Inferior parietal cortex (tissue), 1 donor: ENCODE measurements around the gene PCBP3.
"Not testable (repeated sequence)": the region's sequence is repeated elsewhere in the genome, so short reads cannot be mapped to it uniquely, and the experiment has no call there.

ENCODE experiments used
- DNase-seq: peaks from one replicate; pipeline ENCODE4 v3.0.0-alpha.2; 2016; ENCODE audit errors: extremely low spot score

The PCBP3 gene

DNA sequence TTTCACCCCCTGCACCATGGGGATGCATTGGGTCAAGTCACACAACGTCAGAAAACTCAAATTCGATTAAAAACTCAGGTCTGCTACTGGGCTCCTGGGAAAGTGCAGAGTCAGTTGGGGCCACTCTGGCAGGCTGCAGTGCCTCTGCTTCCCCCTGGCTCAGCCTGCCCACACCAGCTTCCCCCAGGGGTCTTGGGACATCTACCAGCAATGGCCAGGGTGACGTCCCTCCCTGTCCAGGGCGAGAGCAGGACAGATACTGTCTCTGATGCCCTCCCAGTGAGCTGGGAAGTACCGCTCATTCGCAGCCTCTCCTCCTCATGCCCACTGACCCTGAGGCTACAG lies 231.9 kb downstream of the PCBP3 start:
- DNase-seq, result no peak

- DNase-seq, result no peak
Measured at GRCh38 chr21:45875881-45876280, 232.4 kb downstream of the PCBP3 start.

GRCh38 chr21:45876381-45877170 lies 233.1 kb downstream of the PCBP3 start:
- no peak for DNase-seq

- no peak for DNase-seq
Measured at GRCh38 chr21:45877171-45877438, 233.6 kb downstream of the PCBP3 start.

DNA sequence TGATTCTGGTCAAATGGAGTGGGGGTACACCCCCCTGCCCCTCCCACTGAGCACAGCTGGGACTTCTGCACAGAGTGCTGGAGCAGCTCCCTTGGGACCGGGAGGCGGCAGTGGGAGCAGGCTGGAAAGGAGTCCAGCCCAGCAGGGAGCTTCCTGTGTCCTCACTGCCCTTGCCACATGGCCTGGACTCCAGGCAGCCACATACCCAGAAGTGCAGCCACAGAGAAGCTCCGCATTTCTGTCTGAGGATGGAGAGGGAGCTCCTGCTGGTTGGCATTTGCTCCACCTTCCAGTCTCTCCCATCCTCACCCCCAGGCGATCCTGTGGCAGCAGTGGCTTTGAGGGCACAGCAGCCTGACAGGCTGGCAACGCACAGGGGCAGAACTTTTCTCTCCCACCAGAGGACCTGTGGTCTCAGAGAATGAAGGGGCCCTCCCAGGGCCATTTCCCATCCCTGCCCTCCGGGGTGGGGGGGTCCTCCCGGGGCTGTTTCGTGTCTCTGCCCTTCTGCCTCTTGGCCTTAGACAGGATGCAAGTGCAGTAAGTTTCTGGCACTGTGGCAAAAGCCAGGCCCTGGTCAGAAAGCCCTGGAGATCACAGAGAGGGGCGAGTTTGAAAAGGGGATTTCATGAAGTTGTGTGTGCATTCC lies 234.4 kb downstream of the PCBP3 start:
- DNase-seq, result no peak

GRCh38 chr21:45880097-45881068 lies 236.9 kb downstream of the PCBP3 start:
- DNase-seq, result peak; percentile 70

DNA sequence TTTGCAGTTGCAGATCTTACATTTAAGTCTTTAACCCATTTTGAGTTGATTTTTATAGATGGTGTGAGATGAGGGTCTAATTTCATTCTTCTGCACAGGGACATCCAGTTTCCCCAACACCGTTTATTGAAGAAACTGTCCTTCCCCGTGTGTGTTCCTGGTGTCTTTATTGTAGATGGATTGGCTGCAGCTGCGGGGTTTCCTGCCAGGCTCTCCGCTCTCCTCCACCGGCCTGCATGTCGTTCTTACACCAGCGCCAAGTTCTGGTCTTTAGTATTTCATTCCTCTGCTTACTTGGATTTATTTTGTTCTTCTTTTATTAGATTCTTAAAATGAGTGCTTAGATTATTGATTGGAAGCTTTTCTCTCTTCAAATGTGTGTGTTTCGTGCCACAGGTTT lies 239.1 kb downstream of the PCBP3 start:
- no peak for DNase-seq

GRCh38 chr21:45883090-45883489 lies 239.6 kb downstream of the PCBP3 start:
- DNase-seq, result no peak

DNA sequence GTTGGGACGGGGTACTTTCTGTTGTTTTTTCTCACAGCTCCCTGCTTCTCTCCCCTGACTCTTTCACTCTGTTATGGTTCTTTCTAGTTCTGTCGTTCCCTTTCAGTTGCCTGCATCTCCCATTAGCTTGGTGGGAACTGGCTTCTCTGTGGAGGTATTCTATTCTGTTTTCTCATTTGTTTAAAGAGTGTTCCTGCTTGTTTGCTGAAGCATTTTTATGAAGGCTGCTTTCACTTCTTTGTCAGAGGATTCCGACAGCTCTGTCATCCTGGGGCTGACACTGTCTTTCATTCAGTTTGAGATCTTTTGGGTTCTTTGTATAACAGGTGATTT lies 242.0 kb downstream of the PCBP3 start:
- no peak for DNase-seq

DNA sequence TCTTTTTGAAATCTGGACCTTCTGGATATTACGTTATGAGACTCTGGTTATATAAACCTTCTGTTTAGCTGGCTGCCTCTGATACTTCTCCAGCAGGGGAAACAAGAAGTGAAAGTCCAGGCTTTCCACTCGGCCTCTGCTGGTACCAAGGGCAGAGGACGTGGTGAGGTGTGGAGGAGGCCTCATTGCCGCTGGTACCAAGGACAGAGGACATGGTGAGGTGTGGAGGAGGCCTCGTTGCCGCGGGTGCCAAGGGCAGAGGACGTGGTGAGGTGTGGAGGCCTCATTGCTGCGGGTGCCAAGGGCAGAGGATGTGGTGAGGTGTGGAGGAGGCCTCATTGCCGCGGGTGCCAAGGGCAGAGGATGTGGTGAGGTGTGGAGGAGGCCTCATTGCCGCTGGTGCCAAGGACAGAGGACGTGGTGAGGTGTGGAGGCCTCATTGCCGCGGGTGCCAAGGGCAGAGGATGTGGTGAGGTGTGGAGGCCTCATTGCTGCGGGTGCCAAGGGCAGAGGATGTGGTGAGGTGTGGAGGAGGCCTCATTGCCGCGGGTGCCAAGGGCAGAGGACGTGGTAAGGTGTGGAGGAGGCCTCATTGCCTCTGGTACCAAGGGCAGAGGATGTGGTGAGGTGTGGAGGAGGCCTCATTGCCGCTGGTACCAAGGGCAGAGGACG lies 242.5 kb downstream of the PCBP3 start:
- DNase-seq, result not testable (repeated sequence)

DNA sequence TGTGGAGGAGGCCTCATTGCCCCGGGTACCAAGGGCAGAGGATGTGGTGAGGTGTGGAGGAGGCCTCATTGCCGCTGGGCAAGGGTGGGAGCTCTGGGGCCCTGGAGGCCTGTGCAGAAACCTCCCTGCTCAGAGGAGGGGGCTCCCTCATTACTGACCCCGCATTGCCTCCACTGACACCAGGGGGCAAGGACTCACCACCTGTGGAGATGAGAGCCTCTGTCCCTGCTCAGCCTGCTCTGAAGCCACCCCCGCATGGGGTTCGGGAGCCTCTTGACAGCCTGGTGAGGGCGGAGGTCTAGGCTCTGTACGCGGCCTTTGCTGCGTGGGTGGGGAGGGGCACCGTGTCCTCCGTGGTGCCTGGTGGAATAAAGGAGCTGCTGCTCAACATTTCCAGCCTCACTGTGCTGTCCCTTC lies 243.1 kb downstream of the PCBP3 start:
- DNase-seq, result no peak

DNA sequence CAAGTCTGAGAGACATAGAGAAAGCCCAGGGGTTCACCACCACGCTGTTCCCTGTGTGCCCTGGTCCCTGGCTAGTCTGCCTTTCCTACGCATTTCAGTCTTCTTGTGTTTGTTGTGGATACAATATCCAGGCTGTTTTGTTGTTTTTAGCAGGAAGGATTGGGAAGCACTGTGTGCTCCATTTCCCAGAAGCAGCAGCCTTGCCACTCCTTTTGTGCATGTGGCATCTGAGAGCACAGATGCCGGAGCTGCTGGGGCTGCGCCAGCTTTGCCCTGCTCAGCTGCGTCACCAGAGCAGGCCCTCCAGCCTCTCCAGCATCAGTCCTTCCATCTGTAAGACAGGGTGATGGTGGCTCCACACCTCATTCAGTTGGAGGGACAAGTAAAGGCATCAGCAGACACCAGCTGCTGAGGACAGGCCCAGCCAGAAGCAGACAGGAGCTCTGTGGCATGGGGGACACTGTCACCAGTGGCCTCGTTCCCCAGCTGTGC lies 243.6 kb downstream of the PCBP3 start:
- DNase-seq, result peak; percentile 26

DNA sequence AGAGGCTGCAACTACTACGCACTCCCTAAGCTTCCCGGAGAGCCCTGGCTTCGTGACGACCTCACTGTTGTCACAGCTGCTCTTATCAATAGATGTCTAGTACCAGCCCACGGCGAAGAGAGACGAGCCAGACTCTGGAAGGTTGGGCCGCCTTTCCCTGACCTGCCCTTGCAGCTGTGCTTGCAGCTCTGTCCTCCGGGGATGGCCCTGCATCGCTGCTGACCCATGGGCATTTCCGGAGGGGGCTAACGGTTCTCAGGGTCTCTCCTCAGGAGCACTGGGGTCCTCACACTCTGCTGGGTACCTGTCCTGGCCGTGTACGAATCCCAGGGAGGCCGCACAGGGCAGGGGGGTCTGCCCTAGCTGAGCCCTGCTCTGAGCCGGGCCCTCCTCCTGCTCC lies 244.3 kb downstream of the PCBP3 start:
- no peak for DNase-seq

DNA sequence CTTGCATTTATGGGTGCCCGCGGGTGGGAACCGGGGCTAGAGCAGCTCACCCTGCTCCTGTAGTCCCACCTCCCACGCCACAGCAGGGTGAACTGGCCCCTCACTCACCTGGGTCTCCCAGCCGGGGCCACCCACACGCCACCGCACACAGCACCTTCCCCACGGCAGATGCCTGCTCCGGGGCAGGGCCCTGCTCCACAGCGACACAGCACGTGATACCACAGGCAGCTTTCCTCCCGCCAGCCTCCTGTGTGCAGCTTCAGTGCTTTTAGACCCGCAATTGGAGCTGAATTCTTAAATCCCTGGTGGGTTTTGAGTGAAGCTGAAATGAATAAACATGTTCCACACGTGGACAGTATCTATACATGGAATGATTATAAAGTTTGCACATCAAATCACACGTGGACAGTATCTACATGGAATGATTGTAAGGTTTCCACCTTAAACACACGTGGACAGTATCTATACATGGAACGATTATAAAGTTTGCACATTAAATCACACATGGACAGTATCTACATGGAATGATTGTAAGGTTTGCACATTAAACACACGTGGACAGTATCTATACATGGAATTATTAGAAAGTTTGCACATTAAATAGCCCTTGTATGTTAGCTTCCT lies 245.0 kb downstream of the PCBP3 start:
- no peak for DNase-seq

- DNase-seq, result no peak
Measured at GRCh38 chr21:45889256-45889655, 245.7 kb downstream of the PCBP3 start.

DNA sequence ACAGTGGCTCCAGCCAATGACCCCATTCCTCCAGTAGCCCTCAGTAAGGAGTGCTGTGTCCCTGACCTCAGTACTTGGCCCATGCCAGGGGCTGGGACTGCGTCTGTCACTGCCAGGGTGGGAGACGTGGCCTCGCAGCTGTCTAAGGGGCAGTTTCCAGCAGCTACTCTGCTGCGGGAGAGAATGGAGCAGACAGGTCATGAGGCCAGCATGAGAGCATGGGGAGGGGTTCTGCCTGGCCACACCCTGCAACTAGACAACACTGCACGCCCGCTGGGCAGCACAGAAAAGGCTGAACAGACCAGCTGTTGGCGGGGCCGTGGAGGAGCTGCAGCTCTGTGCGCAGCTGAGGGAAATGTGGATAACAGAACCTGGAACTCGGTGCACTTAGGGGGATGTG lies 246.4 kb downstream of the PCBP3 start:
- DNase-seq, result no peak

DNA sequence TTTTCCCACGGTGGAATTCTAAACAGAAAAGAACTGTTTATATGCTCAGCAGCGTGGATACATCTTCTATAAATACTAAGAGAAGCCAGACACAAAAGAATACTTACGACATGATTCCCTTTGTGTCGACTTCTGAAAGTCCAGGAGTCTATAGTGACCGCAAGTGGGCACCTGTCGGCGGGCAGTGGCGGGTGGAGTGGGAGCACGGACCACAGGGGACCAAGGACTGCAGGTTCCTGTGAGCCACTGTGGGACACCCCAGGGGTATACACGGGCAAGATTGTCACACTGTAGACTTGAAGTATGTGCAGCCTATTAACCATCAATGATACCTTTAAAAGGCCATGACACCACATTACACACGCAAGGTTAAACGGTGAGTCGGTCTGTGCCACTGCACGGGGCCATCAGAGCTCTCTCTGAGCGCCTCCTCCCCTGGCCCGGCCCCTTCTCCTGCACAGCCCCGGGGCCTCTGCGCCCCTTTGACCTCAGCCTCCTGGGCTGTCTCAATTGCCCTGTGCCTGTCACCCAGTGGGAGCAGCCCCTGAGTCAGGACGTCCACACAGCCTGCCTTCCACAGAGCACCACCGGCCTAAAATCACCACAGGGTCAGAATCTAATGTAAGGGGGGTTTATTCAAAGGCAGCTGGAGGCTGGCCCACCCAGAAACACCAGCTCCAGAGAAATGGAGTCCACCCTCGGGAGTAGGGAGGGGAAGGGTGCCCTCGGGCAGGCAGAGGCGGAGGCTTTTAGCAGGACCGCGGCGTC lies 248.0 kb downstream of the PCBP3 start:
- no peak for DNase-seq

- DNase-seq, result no peak
Measured at GRCh38 chr21:45892156-45892915, 248.8 kb downstream of the PCBP3 start.

DNA sequence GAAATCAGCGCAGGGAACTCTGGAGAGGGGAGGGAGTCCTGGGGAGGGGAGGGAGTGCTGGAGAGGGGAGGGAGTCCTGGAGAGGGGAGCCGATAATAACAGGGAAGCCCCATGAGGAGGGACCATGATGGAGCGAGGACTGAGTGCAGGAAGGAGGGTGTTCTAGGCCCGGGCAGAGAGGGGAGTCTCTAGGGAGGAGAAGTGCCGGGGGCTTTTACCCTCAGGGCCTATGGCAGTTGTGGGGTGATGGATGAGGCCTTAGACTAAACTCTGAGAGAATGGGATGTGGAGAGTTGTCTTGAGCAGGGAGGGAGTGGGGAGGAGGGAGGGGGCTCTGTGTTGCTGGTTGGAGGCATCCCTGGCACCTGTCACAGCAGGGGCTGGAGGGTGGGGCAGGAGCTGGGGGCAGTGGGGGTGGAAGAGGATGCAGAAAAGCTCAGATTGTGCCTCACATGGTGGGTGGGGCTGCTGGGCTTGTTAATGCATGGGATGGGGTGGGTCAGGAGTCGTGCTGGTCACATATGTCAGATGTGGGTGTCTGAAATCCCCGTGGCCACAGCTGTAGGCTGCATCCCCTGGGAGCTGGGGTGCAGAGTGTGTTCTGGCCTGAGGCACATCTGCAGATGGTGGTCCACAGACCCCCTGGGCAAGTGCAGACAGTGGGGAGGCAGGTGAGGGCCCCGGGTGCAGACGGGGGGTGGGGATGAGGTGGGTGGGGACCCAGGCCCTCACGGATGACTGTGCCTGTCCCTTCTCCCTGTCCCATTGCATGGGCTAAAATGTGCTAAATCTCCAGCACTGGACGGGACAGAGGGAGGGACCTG lies 249.6 kb downstream of the PCBP3 start:
- no peak for DNase-seq
